ENCODE measurements around the gene CCNDBP1.

The CCNDBP1 gene

GRCh38 chr15:43239732-43240491, 54.7 kb downstream of the CCNDBP1 start:
- Histone ChIP-seq H3K4me1 (ENCODE audit: control insufficient read depth, insufficient read depth, low read length) (no peaks in the 10 kb centered on the region), H3K36me3 (ENCODE audit: control insufficient read depth, insufficient read depth, low read length) (no peaks in the 10 kb centered on the region), H3K9me3 (ENCODE audit: control insufficient read depth, insufficient read depth, low read length) (no peaks in the 10 kb centered on the region), H3K9ac (ENCODE audit: low read depth, low read length) (no peak overlapping the region), H3K27me3 (ENCODE audit: control insufficient read depth, insufficient read depth, low read length) (no peaks in the 10 kb centered on the region), H3K4me3 (ENCODE audit: low read depth, low read length) (no peak overlapping the region)

DNA sequence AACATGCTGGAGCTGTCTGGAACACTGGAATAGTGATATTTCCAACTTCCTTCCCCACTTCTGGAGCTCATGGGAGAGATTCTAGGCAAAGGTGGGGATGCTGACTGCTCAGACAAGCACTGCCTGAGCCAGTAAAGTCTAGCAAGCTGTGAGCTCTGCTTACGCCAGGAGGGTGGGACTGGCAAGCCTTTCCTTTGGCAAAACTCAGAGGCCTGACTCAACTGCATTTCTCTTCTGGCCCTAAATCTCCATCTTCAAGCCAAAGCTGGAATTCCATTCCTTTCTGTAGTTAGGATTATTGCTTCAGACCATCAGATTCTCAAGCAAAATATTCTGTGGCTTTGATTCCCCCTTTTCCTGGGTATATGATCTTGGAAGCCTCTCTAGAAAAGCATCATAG, 55.9 kb downstream of the CCNDBP1 start:
- Histone ChIP-seq H3K9ac (ENCODE audit: low read depth, low read length) (no peak overlapping the region), H3K27me3 (ENCODE audit: control insufficient read depth, insufficient read depth, low read length) (no peaks in the 10 kb centered on the region), H3K9me3 (ENCODE audit: control insufficient read depth, insufficient read depth, low read length) (no peaks in the 10 kb centered on the region), H3K4me1 (ENCODE audit: control insufficient read depth, insufficient read depth, low read length) (no peaks in the 10 kb centered on the region), H3K36me3 (ENCODE audit: control insufficient read depth, insufficient read depth, low read length) (no peaks in the 10 kb centered on the region), H3K4me3 (ENCODE audit: low read depth, low read length) (no peak overlapping the region)

DNA sequence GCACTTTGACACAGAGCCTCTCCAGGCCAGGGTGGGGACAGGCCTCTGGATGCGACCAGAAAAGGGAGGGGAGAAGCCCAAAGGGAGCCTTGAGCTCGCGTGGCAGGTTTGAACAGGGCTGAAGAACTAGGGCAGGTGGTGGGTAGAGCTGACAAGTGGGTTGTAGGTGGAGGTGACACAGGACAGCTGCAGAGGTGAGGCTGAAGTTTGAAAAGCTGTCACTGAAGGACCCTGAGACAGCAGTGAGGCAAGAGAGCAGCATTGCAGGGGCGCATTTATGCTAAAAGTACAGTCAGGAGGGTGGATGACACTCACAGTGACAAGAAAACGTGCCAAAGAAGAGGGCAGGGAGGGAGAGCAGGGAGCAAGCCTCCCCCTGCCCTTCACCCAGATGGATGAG, 57.4 kb downstream of the CCNDBP1 start:
- no peak overlapping the region for H3K9ac ChIP-seq (ENCODE audit: low read depth, low read length)

GRCh38 chr15:43243020-43243645, 57.9 kb downstream of the CCNDBP1 start:
- Histone ChIP-seq H3K36me3 (ENCODE audit: control insufficient read depth, insufficient read depth, low read length) (no peaks in the 10 kb centered on the region), H3K9me3 (ENCODE audit: control insufficient read depth, insufficient read depth, low read length) (no peaks in the 10 kb centered on the region), H3K9ac (ENCODE audit: low read depth, low read length) (no peak overlapping the region), H3K4me1 (ENCODE audit: control insufficient read depth, insufficient read depth, low read length) (no peaks in the 10 kb centered on the region), H3K27me3 (ENCODE audit: control insufficient read depth, insufficient read depth, low read length) (no peaks in the 10 kb centered on the region), H3K4me3 (ENCODE audit: low read depth, low read length) (no peak overlapping the region)

More for the DNA sequence above, 57.4 kb downstream of the CCNDBP1 start:
- Histone ChIP-seq H3K4me1 (ENCODE audit: control insufficient read depth, insufficient read depth, low read length) (no peaks in the 10 kb centered on the region), H3K27me3 (ENCODE audit: control insufficient read depth, insufficient read depth, low read length) (no peaks in the 10 kb centered on the region), H3K36me3 (ENCODE audit: control insufficient read depth, insufficient read depth, low read length) (no peaks in the 10 kb centered on the region), H3K9me3 (ENCODE audit: control insufficient read depth, insufficient read depth, low read length) (no peaks in the 10 kb centered on the region), H3K4me3 (ENCODE audit: low read depth, low read length) (no peak overlapping the region)

- no peaks in the 10 kb centered on the region for H3K36me3 ChIP-seq (ENCODE audit: control insufficient read depth, insufficient read depth, low read length)
- H3K9me3 ChIP-seq (ENCODE audit: control insufficient read depth, insufficient read depth, low read length) = no peaks in the 10 kb centered on the region
- H3K27me3 ChIP-seq (ENCODE audit: control insufficient read depth, insufficient read depth, low read length) = no peaks in the 10 kb centered on the region
- no peak overlapping the region for H3K9ac ChIP-seq (ENCODE audit: low read depth, low read length)
- H3K4me3 ChIP-seq (ENCODE audit: low read depth, low read length) = no peak overlapping the region
- no peaks in the 10 kb centered on the region for H3K4me1 ChIP-seq (ENCODE audit: control insufficient read depth, insufficient read depth, low read length)
Observed at GRCh38 chr15:43244092-43244491, 58.9 kb downstream of the CCNDBP1 start.

DNA sequence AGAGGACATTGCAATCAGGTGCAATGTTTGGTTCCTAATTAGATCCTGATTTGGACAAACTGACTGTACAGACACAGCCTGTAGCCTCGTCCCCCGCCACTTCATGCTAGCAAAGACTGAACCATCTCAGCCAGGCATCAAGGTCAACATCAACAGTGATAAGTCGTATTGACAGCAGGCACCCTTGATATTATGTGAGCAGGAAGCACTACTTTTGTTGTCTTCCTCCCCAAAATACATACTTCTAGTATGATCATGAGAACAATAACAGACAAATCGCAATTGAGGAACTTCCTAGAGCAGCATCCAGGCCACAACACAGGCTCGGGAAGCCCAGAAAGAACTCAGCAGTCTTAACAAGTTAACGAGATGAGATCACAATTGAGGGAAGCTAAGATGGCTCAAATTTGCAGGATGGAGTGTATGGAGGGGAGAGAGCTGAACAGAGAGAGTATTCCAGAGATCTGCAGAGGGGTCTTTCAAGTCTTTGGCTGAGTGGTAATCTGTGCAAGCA, 61.1 kb downstream of the CCNDBP1 start:
- H3K4me1 ChIP-seq (ENCODE audit: control insufficient read depth, insufficient read depth, low read length) = no peaks in the 10 kb centered on the region
- no peaks in the 10 kb centered on the region for H3K36me3 ChIP-seq (ENCODE audit: control insufficient read depth, insufficient read depth, low read length)

More for the DNA sequence above, 61.1 kb downstream of the CCNDBP1 start:
- Histone ChIP-seq H3K9me3 (ENCODE audit: control insufficient read depth, insufficient read depth, low read length) (no peaks in the 10 kb centered on the region), H3K4me3 (ENCODE audit: low read depth, low read length) (no peak overlapping the region), H3K27me3 (ENCODE audit: control insufficient read depth, insufficient read depth, low read length) (no peaks in the 10 kb centered on the region), H3K9ac (ENCODE audit: low read depth, low read length) (no peak overlapping the region)
